Measurements from ENCODE around the gene SRRM1.

DNA sequence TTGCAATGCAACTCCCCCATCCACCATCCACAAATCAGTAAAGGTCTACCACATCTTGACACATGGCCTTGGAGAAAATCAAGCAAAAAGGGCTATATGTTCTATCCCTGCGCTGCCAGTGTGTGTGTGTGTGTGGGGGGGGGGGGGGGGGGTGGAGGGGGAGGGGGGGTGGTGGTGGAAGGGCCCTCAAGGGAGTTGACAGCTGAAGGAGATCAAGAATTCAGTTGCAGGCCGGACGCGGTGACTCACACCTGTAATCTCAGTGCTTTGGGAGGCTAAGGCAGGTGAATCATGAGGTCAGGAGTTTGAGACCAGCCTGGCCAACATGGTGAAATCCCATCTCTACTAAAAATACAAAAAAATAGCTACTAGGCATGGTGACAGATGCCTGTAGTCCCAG, 64.6 kb downstream of the SRRM1 start:
- TF ChIP-seq CTCF (IDR thresholded peaks at IDR 0.05) (no peak), POLR2AphosphoS5 (IDR thresholded peaks at IDR 0.05) (no peak), POLR2A (IDR thresholded peaks at IDR 0.05) (no peak), EP300 (IDR thresholded peaks at IDR 0.05) (no peak)

Measured in upper lobe of left lung (tissue), 4 donors.